Nephron (organoid): ENCODE measurements around the gene CERS6.

ENCODE experiments used
- H3K27ac Mint-ChIP-seq, 3 experiments: 2 replicates each; pipeline ENCODE4 v1.8.0; 2020; ENCODE audit warnings: mixed read lengths in 3 of 3, mild to moderate bottlenecking in 2 of 3, moderate library complexity in 1 of 3
- H3K27me3 Mint-ChIP-seq: 2 replicates; pipeline ENCODE4 v1.8.0; 2021; ENCODE audit warnings: low read depth, mild to moderate bottlenecking, moderate library complexity, mixed read lengths
- H3K36me3 Mint-ChIP-seq: 2 replicates; pipeline ENCODE4 v1.8.0; 2020; ENCODE audit warnings: low read depth, mixed read lengths
- H3K4me1 Mint-ChIP-seq: 2 replicates; pipeline ENCODE4 v1.8.0; 2020; ENCODE audit warnings: mixed read lengths
- H3K4me3 Mint-ChIP-seq, 3 experiments: 2 replicates each; pipeline ENCODE4 v1.8.0; 2020; ENCODE audit warnings: mild to moderate bottlenecking in 3 of 3, mixed read lengths in 3 of 3, moderate library complexity in 2 of 3
- H3K9me3 Mint-ChIP-seq: 2 replicates; pipeline ENCODE4 v1.8.0; 2020; ENCODE audit warnings: mixed read lengths
- TF ChIP-seq, protein P1 (sequence below), 3 experiments: fragments of 200-600 bp; sonication (generic); IDR thresholded peaks; one replicate each; pipeline ENCODE4 v1.5.0; 2021; ENCODE audit warnings: antibody characterized with exemption in 3 of 3; ENCODE audit not compliant: unreplicated experiment in 3 of 3

CERS6 gene

DNA sequence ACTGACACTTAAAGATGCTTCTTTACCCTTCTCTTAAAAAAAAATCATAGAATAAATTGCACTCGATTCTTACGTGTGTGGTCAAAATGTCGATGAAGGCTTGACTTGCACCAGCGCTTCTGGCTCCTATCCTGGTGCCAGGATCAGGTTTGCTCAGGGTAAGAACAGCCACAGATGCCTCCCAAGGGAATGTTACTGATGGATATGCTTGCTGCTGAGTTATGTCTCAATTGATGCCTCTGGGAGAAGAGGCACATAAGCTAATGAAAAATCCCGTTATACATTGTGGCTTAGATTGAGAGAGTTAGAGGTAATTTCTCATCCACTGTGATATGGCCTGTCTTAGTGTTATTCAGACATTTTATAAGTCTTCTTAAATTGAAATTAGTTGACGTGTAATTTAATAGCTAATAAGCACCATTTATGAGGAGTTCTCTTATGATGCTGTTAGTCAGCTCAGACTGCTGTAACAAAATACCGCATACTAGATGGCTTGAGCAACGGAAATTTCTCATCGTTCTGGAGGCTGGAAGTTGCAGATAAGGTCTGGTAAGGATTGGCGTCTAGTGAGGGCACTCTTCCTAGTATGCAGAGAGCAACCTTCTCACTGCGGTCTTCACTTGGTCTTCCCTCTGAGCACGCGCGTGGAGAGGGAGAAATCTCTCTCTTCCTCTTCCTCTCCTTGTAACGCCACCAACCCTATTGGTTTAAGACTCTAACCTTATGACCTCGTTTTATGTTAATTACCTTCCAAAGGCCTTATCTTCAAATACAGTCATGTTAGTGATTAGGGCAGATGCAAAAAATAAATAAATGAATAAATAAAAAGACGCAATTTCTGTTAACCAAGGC is 229.8 kb downstream of the CERS6 start:
- H3K9me3 Mint-ChIP-seq: no peaks in the 10 kb centered on the region
- H3K27me3 Mint-ChIP-seq: no peaks in the 10 kb centered on the region
- no peak overlapping the region for H3K27ac Mint-ChIP-seq

DNA sequence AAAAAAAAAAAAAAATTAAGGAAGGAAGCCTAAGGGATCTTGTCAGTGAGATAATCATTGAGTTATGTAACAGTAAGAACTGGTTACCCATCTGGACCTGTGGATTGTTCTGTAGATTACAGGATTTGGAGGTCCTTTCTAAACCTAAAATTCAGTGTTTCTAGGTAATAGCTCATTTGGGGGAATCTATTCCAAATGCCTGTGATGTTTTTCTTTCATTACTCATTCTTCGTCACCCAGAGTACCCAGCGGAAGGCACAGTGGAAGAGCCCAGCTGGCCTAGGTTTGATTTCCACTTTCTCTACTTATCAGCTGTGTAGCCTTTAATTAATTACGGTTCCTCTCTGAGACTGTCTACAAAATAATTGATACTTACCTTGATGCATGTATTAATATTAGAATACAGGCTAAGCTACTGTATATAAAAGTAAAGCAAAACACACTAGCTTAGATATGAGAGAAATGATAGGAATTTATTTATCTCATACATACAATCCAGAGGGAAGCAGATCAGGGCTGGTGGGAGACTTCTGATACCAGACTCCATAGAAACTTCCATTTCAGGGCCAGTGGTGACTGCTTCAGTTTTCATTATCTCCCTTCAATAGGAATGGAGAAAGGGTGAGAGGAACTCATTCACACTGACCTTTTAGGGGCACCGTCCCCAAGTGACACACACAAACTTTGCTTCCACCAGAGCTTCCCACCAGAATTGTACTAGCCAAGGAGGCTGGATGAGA is 230.6 kb downstream of the CERS6 start:
- no peaks in the 10 kb centered on the region for H3K27me3 Mint-ChIP-seq
- H3K27ac Mint-ChIP-seq: no peak overlapping the region
- H3K4me3 Mint-ChIP-seq: no peak overlapping the region
- peaks cover 4% of the 10 kb centered on the region for H3K36me3 Mint-ChIP-seq
- H3K9me3 Mint-ChIP-seq: no peaks in the 10 kb centered on the region
- TF ChIP-seq, protein P1, sequence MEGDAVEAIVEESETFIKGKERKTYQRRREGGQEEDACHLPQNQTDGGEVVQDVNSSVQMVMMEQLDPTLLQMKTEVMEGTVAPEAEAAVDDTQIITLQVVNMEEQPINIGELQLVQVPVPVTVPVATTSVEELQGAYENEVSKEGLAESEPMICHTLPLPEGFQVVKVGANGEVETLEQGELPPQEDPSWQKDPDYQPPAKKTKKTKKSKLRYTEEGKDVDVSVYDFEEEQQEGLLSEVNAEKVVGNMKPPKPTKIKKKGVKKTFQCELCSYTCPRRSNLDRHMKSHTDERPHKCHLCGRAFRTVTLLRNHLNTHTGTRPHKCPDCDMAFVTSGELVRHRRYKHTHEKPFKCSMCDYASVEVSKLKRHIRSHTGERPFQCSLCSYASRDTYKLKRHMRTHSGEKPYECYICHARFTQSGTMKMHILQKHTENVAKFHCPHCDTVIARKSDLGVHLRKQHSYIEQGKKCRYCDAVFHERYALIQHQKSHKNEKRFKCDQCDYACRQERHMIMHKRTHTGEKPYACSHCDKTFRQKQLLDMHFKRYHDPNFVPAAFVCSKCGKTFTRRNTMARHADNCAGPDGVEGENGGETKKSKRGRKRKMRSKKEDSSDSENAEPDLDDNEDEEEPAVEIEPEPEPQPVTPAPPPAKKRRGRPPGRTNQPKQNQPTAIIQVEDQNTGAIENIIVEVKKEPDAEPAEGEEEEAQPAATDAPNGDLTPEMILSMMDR (IDR thresholded peaks at IDR 0.05; ENCODE audit: unreplicated experiment in 3 of 3): no peak
- H3K4me1 Mint-ChIP-seq: peaks cover 29% of the 10 kb centered on the region

More for the DNA sequence above, 229.8 kb downstream of the CERS6 start:
- Mint-ChIP-seq H3K36me3 (no peaks in the 10 kb centered on the region), H3K4me3 (no peak overlapping the region), H3K4me1 (peaks cover 29% of the 10 kb centered on the region)
- TF ChIP-seq, protein P1 (IDR thresholded peaks at IDR 0.05; ENCODE audit: unreplicated experiment in 3 of 3): no peak

DNA sequence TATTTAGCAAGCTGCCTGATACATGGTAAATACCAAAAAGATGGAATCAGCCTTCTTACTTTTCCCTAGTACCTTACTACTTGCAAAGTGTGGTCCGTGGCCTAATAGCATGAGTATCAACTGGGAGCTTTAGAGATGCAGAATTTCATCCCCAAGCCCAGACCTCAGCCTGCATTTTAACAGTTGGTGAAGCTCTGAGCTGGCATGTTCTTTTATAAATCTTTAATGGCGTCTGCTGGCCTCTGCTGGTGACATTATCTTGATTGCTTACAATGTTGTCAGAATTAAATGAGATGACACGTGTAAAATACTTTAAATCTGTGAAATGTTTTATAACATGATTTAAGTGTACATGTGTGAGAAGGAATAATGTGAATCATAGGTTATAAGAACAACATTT is 231.2 kb downstream of the CERS6 start:
- Mint-ChIP-seq H3K27me3 (no peaks in the 10 kb centered on the region), H3K4me1 (peaks cover 23% of the 10 kb centered on the region), H3K36me3 (peaks cover 8% of the 10 kb centered on the region), H3K4me3 (no peak overlapping the region), H3K9me3 (no peaks in the 10 kb centered on the region), H3K27ac (no peak overlapping the region)
- TF ChIP-seq, protein P1 (IDR thresholded peaks at IDR 0.05; ENCODE audit: unreplicated experiment in 3 of 3): no peak

DNA sequence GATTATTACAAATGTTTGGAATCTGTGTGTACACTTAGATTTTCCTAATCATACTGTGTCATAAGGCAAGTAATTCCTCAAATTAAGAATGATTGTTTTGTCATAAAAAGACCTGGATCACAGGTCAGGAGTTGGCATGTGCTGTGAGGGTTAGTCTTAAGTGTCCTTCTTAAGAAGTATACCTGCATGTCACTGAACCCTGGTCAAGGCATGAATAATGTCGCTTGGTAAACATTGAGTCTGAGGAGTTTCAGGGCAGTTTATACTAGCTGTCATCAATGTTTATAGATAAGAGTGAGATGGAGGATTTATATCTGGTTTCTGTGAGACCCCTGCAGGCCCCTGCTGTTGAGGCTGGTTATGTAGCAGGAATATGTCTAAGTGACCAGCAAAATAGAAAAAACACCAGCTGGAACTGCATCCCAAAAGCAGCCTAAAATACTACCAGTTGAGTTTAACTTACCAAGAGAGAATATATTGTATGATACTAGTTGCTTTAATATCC is 234.4 kb downstream of the CERS6 start:
- no peak overlapping the region for H3K27ac Mint-ChIP-seq

DNA sequence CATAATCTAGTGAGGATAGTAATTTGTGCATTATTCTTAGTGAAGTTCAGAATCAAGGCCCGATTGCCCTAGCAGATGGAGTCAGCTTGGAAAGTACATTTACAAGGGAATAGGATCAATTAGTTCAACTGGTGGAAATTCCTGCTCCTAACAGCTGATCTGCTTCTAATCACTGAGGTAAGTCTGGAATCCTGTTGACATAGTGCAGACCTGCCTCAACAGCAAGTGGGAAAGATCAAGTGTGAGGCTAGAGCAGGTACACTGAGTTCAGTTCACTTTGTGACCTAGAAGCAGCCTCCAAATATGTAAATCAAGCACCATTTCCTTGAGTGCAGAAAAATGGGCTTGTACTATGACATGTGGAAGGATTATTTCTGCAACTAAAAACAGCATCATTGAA is 235.1 kb downstream of the CERS6 start:
- Mint-ChIP-seq H3K9me3 (no peaks in the 10 kb centered on the region), H3K27me3 (no peaks in the 10 kb centered on the region), H3K36me3 (peaks cover 26% of the 10 kb centered on the region), H3K4me3 (no peak overlapping the region), H3K4me1 (peaks cover 10% of the 10 kb centered on the region), H3K27ac (no peak overlapping the region)
- TF ChIP-seq, protein P1 (IDR thresholded peaks at IDR 0.05; ENCODE audit: unreplicated experiment in 3 of 3): no peak

More for the DNA sequence above, 234.4 kb downstream of the CERS6 start:
- H3K27me3 Mint-ChIP-seq: no peaks in the 10 kb centered on the region
- peaks cover 18% of the 10 kb centered on the region for H3K4me1 Mint-ChIP-seq
- no peak overlapping the region for H3K4me3 Mint-ChIP-seq
- TF ChIP-seq, protein P1 (IDR thresholded peaks at IDR 0.05; ENCODE audit: unreplicated experiment in 3 of 3): no peak
- H3K36me3 Mint-ChIP-seq: peaks cover 20% of the 10 kb centered on the region
- H3K9me3 Mint-ChIP-seq: no peaks in the 10 kb centered on the region
